Measurements from ENCODE around the gene TLR2. TPM values are rescaled to one million over a fixed set of nuclear protein-coding genes. Genes with fewer than 3 reads are reported as not detected.

TLR2 gene
- total RNA-seq, 4 donors from 2014 or later, result 4.7 to 13.8 (median 9.4) TPM

GRCh38 chr4:153652051-153652784 is 31.9 kb upstream of the TLR2 start:
- DNase-seq, result no peak
- TF ChIP-seq POLR2A (IDR thresholded peaks at IDR 0.05), result no peak
- TF ChIP-seq CTCF (IDR thresholded peaks at IDR 0.05), result no peak
- Histone ChIP-seq H3K27me3 (no peaks in the 10 kb centered on the region), H3K27ac (peak overlapping the region in 3 of 4 donors; percentile 36 to 46 (median 43)), H3K9me3 (no peaks in the 10 kb centered on the region), H3K4me3 (no peak overlapping the region), H3K4me1 (no peaks in the 10 kb centered on the region), H3K36me3 (no peaks in the 10 kb centered on the region)

- DNase-seq, result no peak
- no peak overlapping the region for H3K27ac ChIP-seq
Measured at GRCh38 chr4:153655002-153655541, 29.0 kb upstream of the TLR2 start.

GRCh38 chr4:153655928-153656327 is 28.2 kb upstream of the TLR2 start:
- no peaks in the 10 kb centered on the region for H3K9me3 ChIP-seq
- TF ChIP-seq POLR2A (IDR thresholded peaks at IDR 0.05) (no peak), CTCF (IDR thresholded peaks at IDR 0.05) (no peak)
- peak overlapping the region in 1 of 4 donors; percentile 0 for H3K27ac ChIP-seq
- H3K36me3 ChIP-seq, result no peaks in the 10 kb centered on the region
- H3K27me3 ChIP-seq, result no peaks in the 10 kb centered on the region
- DNase-seq, result no peak
- H3K4me1 ChIP-seq, result no peaks in the 10 kb centered on the region
- no peak overlapping the region for H3K4me3 ChIP-seq

More at GRCh38 chr4:153655002-153655541, 29.0 kb upstream of the TLR2 start:
- Histone ChIP-seq H3K9me3 (no peaks in the 10 kb centered on the region), H3K27me3 (no peaks in the 10 kb centered on the region), H3K36me3 (no peaks in the 10 kb centered on the region), H3K4me3 (no peak overlapping the region), H3K4me1 (no peaks in the 10 kb centered on the region)
- TF ChIP-seq CTCF (IDR thresholded peaks at IDR 0.05) (no peak), POLR2A (IDR thresholded peaks at IDR 0.05) (no peak)

- H3K27ac ChIP-seq, result peak overlapping the region in 1 of 4 donors; percentile 13
- DNase-seq, result no peak
- no peak for TF ChIP-seq POLR2A (IDR thresholded peaks at IDR 0.05)
- no peak for TF ChIP-seq CTCF (IDR thresholded peaks at IDR 0.05)
- H3K36me3 ChIP-seq, result no peaks in the 10 kb centered on the region
- H3K4me3 ChIP-seq, result no peak overlapping the region
- H3K9me3 ChIP-seq, result no peaks in the 10 kb centered on the region
- H3K27me3 ChIP-seq, result no peaks in the 10 kb centered on the region
- no peaks in the 10 kb centered on the region for H3K4me1 ChIP-seq
Measured at GRCh38 chr4:153661215-153661822, 22.8 kb upstream of the TLR2 start.

- no peak for DNase-seq
- Histone ChIP-seq H3K27me3 (no peaks in the 10 kb centered on the region), H3K4me1 (no peaks in the 10 kb centered on the region), H3K36me3 (no peaks in the 10 kb centered on the region), H3K27ac (no peak overlapping the region), H3K9me3 (no peaks in the 10 kb centered on the region), H3K4me3 (no peak overlapping the region)
- no peak for TF ChIP-seq CTCF (IDR thresholded peaks at IDR 0.05)
- no peak for TF ChIP-seq POLR2A (IDR thresholded peaks at IDR 0.05)
Measured at GRCh38 chr4:153661908-153662307, 22.2 kb upstream of the TLR2 start.
